MM.1S (cell line): ENCODE measurements around the gene SPO11.
"Not testable (repeated sequence)": the region's sequence is repeated elsewhere in the genome, so short reads cannot be mapped to it uniquely, and the experiment has no call there.

Experiments used
- EZH2 ChIP-seq: fragments of 300-600 bp; sonication (generic); optimal IDR thresholded peaks from 2 replicates; pipeline ENCODE3; 2017; ENCODE audit warnings: low read depth, mild to moderate bottlenecking, antibody characterized with exemption, low read length, mixed read lengths
- EZH2phosphoT487 ChIP-seq: fragments of 300-600 bp; sonication (generic); IDR thresholded peaks from 2 replicates; pipeline ENCODE4 v1.6.1; 2018; ENCODE audit warnings: antibody characterized with exemption, low read length
- TF ChIP-seq, protein P1 (sequence below): fragments of 300-600 bp; sonication (generic); IDR thresholded peaks from 2 replicates; pipeline ENCODE4 v1.5.1; 2016; ENCODE audit warnings: antibody characterized with exemption, low read length, mixed read lengths

DNA sequence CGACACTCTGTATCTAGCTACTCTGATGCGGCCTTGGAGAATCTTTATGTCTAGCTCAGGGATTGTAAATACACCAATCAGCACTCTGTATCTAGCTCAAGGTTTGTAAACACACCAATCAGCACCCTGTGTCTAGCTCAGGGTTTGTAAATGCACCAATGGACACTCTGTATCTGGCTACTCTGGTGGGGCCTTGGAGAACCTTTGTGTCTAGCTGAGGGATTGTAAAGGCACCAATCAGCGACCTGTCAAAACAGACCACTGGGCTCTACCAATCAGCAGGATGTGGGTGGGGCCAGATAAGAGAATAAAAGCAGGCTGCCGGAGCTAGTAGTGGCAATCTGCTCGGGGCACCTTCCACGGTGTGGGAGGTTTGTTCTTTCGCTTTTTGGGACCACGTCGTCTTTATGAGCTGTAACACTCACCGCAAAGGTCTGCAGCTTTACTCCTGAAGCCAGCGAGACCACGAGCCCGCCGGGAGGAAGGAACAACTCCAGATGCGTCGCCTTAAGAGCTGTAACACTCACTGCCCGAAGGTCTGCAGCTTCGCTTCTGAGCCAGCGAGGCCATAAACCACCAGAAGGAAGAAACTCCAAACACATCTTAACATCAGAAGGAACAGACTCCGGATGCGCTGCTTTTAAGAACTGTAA is 19.4 kb downstream of the SPO11 start:
- TF ChIP-seq, protein P1, sequence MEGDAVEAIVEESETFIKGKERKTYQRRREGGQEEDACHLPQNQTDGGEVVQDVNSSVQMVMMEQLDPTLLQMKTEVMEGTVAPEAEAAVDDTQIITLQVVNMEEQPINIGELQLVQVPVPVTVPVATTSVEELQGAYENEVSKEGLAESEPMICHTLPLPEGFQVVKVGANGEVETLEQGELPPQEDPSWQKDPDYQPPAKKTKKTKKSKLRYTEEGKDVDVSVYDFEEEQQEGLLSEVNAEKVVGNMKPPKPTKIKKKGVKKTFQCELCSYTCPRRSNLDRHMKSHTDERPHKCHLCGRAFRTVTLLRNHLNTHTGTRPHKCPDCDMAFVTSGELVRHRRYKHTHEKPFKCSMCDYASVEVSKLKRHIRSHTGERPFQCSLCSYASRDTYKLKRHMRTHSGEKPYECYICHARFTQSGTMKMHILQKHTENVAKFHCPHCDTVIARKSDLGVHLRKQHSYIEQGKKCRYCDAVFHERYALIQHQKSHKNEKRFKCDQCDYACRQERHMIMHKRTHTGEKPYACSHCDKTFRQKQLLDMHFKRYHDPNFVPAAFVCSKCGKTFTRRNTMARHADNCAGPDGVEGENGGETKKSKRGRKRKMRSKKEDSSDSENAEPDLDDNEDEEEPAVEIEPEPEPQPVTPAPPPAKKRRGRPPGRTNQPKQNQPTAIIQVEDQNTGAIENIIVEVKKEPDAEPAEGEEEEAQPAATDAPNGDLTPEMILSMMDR = not testable (repeated sequence)
- not testable (repeated sequence) for TF ChIP-seq EZH2, EZH2phosphoT487
